Endodermal cell (in vitro differentiated cells): ENCODE measurements around the gene EPHB3. TPM values are rescaled to one million over a fixed set of nuclear protein-coding genes. Genes with fewer than 3 reads are reported as not detected.

ENCODE experiments used
- DNase-seq: peaks from one replicate; pipeline ENCODE4 v3.0.0-alpha.2; 2017
- H3K27ac ChIP-seq: 2 replicates; pipeline ENCODE4 v1.5.1; 2013; ENCODE audit warnings: mild to moderate bottlenecking, low read depth, low read length, moderate library complexity
- H3K27me3 ChIP-seq: 2 replicates; pipeline ENCODE4 v1.6.1; 2013; ENCODE audit warnings: mild to moderate bottlenecking, low read length, moderate library complexity; ENCODE audit not compliant: insufficient read depth, control insufficient read depth, poor library complexity, severe bottlenecking
- H3K36me3 ChIP-seq: 2 replicates; pipeline ENCODE4 v1.7.0; 2013; ENCODE audit warnings: mild to moderate bottlenecking, low read length, moderate library complexity; ENCODE audit not compliant: control insufficient read depth, insufficient read depth
- H3K4me1 ChIP-seq: one replicate; pipeline ENCODE4 v1.7.0; 2013; ENCODE audit warnings: low read length; ENCODE audit not compliant: control insufficient read depth, insufficient read depth
- H3K4me3 ChIP-seq: 2 replicates; pipeline ENCODE4 v1.5.1; 2013; ENCODE audit warnings: mild to moderate bottlenecking, low read length, moderate library complexity
- H3K9ac ChIP-seq: 2 replicates; pipeline ENCODE4 v1.6.1; 2013; ENCODE audit warnings: mild to moderate bottlenecking, low read length, moderate library complexity; ENCODE audit not compliant: poor library complexity, severe bottlenecking; ENCODE audit errors: extremely low read depth
- H3K9me3 ChIP-seq: 2 replicates; pipeline ENCODE4 v1.6.1; 2013; ENCODE audit warnings: mild to moderate bottlenecking, low read length, moderate library complexity; ENCODE audit not compliant: control insufficient read depth
- H3K27ac Mint-ChIP-seq: 2 replicates; pipeline ENCODE4 v1.8.0; 2020; ENCODE audit warnings: mixed read lengths
- H3K27me3 Mint-ChIP-seq: 2 replicates; pipeline ENCODE4 v1.8.0; 2021; ENCODE audit warnings: mild to moderate bottlenecking, mixed read lengths; ENCODE audit not compliant: insufficient read depth
- H3K36me3 Mint-ChIP-seq: 2 replicates; pipeline ENCODE4 v1.8.0; 2020; ENCODE audit warnings: low read depth, mixed read lengths
- H3K4me1 Mint-ChIP-seq: 2 replicates; pipeline ENCODE4 v1.8.0; 2020; ENCODE audit warnings: mixed read lengths
- H3K4me3 Mint-ChIP-seq: 2 replicates; pipeline ENCODE4 v1.8.0; 2020; ENCODE audit warnings: mild to moderate bottlenecking, moderate library complexity, mixed read lengths
- H3K9me3 Mint-ChIP-seq: 2 replicates; pipeline ENCODE4 v1.8.0; 2020; ENCODE audit warnings: mild to moderate bottlenecking, mixed read lengths
- CTCF ChIP-seq: fragments of 200-600 bp; sonication (generic); conservative IDR thresholded peaks from 2 replicates; pipeline ENCODE4 v1.5.0; 2021; ENCODE audit warnings: antibody characterized with exemption, mild to moderate bottlenecking
- WGBS, 2 experiments: methylation state at CpG; one replicate each; pipeline versions ENCODE4 v1.1.5 to v1.1.7; 2013; ENCODE audit warnings: missing lambda C conversion rate in 2 of 2, mixed read lengths in 1 of 2; ENCODE audit not compliant: insufficient coverage in 1 of 2, insufficient read length in 1 of 2; 5-methylcytosine and 5-hydroxymethylcytosine counted together
- total RNA-seq, 2 donors: library from RNA; stranded (reverse); fragmentation: NEBNext Ultra II Directional in 1 of 2; extraction: Animal tissue kit (Norgen Biotek cat#: 25700) in 1 of 2; gene quantifications; 2 replicates in 1 of 2; 3 replicates in 1 of 2; pipeline ENCODE4 v1.2.1, GENCODE V29; 2021

The EPHB3 gene
- total RNA-seq, 2 donors from 2014 or later: 32.7 to 36.9 TPM

DNA sequence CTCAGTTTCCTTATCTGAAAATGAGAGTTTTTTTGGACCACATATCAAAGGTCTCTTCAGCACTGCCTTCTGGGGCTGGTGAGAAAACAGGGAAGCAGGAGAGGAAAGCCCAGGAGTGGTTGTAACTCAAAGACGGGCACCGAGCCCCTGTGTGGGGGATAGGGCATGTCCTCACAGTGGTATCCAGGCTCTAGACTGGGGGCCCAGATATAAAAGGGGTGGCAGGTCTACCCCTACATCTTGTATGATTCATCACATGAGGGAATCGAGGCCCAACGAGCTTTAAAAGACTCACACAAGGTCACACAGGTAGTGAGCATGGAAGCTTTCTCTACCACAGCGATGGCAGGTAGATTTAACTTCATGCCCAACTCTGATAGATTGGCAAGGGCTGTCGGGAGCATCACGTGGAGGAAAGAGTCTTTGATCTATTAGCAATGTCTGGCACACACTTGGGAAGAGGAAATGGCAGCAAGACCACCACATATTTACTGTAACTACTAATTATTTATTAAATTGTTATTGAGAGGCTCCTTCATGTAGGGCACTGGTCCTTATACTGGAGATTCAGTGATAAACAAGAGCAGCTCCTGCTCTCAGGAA, 4.1 kb upstream of the EPHB3 start:
- H3K27me3 Mint-ChIP-seq: peaks cover 44% of the 10 kb centered on the region
- TF ChIP-seq CTCF: no peak
- H3K9me3 Mint-ChIP-seq: no peaks in the 10 kb centered on the region
- H3K36me3 Mint-ChIP-seq: no peaks in the 10 kb centered on the region
- Histone ChIP-seq H3K9me3 (no peaks in the 10 kb centered on the region), H3K4me1 (peaks cover 27% of the 10 kb centered on the region), H3K9ac (no peak overlapping the region), H3K27me3 (peaks cover 28% of the 10 kb centered on the region), H3K36me3 (no peaks in the 10 kb centered on the region), H3K27ac (no peak overlapping the region), H3K4me3 (no peak overlapping the region)
- peaks cover 41% of the 10 kb centered on the region for H3K4me1 Mint-ChIP-seq
- no peak overlapping the region for H3K4me3 Mint-ChIP-seq
- no peak for DNase-seq
- WGBS, 2 experiments: 88 to 89% methylated on average over 6 to 7 of the region's 7 CpGs
- no peak overlapping the region for H3K27ac Mint-ChIP-seq

DNA sequence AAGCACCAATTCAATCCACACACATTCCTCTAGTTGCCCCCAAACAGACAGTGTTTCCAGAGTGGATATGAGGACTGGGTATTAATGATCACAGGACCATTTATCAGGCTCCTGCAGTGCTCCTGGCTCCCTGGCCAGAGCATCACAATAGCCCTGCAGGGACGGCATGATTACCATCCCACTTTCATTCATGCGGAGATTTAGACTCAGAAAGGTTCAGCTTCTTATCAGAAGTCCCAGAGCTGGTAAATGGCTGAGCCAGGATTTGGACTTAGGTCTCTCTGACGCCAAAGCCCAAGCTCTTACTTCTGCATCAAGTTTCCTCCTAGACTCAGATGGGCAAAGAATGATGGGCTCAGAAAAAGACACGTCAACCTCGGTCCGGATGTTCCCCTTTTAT, 2.9 kb upstream of the EPHB3 start:
- H3K36me3 Mint-ChIP-seq: no peaks in the 10 kb centered on the region
- Histone ChIP-seq H3K9ac (no peak overlapping the region), H3K27ac (no peak overlapping the region), H3K36me3 (no peaks in the 10 kb centered on the region), H3K4me1 (peaks cover 27% of the 10 kb centered on the region), H3K4me3 (no peak overlapping the region), H3K27me3 (peaks cover 28% of the 10 kb centered on the region), H3K9me3 (no peaks in the 10 kb centered on the region)
- H3K9me3 Mint-ChIP-seq: no peaks in the 10 kb centered on the region
- no peak for TF ChIP-seq CTCF
- H3K27ac Mint-ChIP-seq: peak overlapping the region; percentile 32
- WGBS, 2 experiments: 14 to 19% methylated on average over 6 of the region's 6 CpGs
- peak; percentile 77 for DNase-seq
- H3K27me3 Mint-ChIP-seq: peaks cover 56% of the 10 kb centered on the region
- H3K4me3 Mint-ChIP-seq: no peak overlapping the region
- H3K4me1 Mint-ChIP-seq: peaks cover 49% of the 10 kb centered on the region

DNA sequence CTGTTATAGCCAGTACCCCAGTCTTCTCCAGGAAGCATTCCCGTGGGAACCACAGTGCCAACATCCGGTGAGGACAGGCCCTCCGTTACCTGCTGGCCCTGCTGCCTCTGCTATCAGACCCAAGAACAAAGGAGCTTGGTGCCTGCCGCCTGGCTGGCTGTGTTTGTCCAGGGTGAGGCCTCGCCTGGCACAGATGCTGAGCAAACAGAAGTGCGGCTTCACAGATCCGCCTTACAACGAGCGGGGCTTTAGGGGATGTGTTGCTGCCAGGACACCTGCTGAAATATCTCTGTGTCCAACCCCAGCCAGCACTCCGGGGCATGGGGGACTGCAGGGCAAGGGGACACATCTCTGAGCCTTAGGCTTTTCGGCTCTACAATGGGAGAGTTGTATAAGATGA, 2.2 kb upstream of the EPHB3 start:
- peaks cover 55% of the 10 kb centered on the region for H3K4me1 Mint-ChIP-seq
- no peaks in the 10 kb centered on the region for H3K9me3 Mint-ChIP-seq
- peaks cover 27% of the 10 kb centered on the region for H3K4me1 ChIP-seq
- H3K4me3 Mint-ChIP-seq: no peak overlapping the region
- peaks cover 1% of the 10 kb centered on the region for H3K36me3 ChIP-seq
- H3K27me3 ChIP-seq: peaks cover 28% of the 10 kb centered on the region
- DNase-seq: no peak
- H3K36me3 Mint-ChIP-seq: no peaks in the 10 kb centered on the region
- H3K27ac Mint-ChIP-seq: peak overlapping the region; percentile 32
- H3K27me3 Mint-ChIP-seq: peaks cover 62% of the 10 kb centered on the region
- WGBS, 2 experiments: 76 to 85% methylated on average over 7 to 11 of the region's 11 CpGs
- H3K9me3 ChIP-seq: no peaks in the 10 kb centered on the region
- no peak overlapping the region for H3K9ac ChIP-seq
- TF ChIP-seq CTCF: no peak
- no peak overlapping the region for H3K4me3 ChIP-seq
- no peak overlapping the region for H3K27ac ChIP-seq
